RWPE1 (cell line): ENCODE results near the gene ITIH6.
A peak's percentile ranks its signal among the peaks of the same experiment; 100 is the strongest.

Experiments
- CTCF ChIA-PET: fragments of 350-600 bp; sonication (Branson Sonifier 250); formaldehyde crosslinking; extraction: SDS; loops from one replicate; lab custom pipeline; 2021; lab: Yijun Ruan, JAX
- POLR2A ChIA-PET: fragments of 400-600 bp; formaldehyde crosslinking; extraction: SDS; loops from one replicate; lab custom pipeline; 2020; ENCODE audit warnings: antibody characterized with exemption; ENCODE audit not compliant: low non-redundant PET; lab: Yijun Ruan, JAX
- DNase-seq: peaks from one replicate; pipeline ENCODE4 v3.0.0; 2012; ENCODE audit warnings: low spot score
- H3K27ac ChIP-seq: fragments of 450-650 bp; 2 replicates; pipeline ENCODE4 v1.5.1; 2017
- TF ChIP-seq, protein P1 (sequence below): fragments of 450-650 bp; conservative IDR thresholded peaks from 2 replicates; pipeline ENCODE4 v1.5.1; 2017; ENCODE audit warnings: low read depth, mild to moderate bottlenecking

The ITIH6 gene

GRCh38 chrX:54818221-54818620 is 20.2 kb upstream of the ITIH6 start:
- DNase-seq = no peak
- TF ChIP-seq, protein P1, sequence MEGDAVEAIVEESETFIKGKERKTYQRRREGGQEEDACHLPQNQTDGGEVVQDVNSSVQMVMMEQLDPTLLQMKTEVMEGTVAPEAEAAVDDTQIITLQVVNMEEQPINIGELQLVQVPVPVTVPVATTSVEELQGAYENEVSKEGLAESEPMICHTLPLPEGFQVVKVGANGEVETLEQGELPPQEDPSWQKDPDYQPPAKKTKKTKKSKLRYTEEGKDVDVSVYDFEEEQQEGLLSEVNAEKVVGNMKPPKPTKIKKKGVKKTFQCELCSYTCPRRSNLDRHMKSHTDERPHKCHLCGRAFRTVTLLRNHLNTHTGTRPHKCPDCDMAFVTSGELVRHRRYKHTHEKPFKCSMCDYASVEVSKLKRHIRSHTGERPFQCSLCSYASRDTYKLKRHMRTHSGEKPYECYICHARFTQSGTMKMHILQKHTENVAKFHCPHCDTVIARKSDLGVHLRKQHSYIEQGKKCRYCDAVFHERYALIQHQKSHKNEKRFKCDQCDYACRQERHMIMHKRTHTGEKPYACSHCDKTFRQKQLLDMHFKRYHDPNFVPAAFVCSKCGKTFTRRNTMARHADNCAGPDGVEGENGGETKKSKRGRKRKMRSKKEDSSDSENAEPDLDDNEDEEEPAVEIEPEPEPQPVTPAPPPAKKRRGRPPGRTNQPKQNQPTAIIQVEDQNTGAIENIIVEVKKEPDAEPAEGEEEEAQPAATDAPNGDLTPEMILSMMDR = no peak
- CTCF ChIA-PET = interaction anchor here (0.6 kb wide), 1 partner anchor 685 kb away, joined by 3 read pairs; no protein-coding TSS in a partner anchor
- H3K27ac ChIP-seq = no peak overlapping the region
- POLR2A ChIA-PET = no interaction called here

DNA sequence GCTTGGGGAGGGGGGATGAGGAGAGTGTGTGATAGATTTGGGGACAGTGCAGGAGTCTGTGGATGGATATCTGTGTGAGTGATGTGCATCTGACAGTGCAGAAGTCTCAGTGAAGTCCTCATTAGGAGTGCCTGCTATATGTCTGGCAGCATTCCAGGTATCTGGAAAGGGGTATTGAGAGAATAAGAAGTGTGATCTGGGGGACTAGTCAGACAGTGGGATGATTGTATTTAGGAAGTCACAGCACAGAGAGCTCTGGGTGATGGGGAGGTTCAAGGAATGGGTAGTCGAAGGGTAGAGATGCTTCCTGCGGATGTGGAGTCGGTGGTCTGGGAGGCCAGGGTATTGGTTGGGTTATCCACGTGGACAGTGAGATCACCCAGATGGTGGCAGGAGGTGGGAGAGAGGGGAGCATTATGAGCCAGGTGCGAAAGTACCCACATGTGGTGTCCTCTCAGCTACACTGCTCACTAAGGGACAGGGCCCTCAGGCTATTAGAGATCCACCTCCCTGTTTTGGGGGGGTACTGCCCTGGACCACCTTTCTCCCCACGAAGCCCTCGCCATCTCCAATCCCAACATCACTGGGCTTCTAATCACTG is 19.3 kb upstream of the ITIH6 start:
- no peak for DNase-seq
- TF ChIP-seq, protein P1 = no peak
- ChIA-PET POLR2A (no interaction called here), CTCF (no interaction called here)
- no peak overlapping the region for H3K27ac ChIP-seq

DNA sequence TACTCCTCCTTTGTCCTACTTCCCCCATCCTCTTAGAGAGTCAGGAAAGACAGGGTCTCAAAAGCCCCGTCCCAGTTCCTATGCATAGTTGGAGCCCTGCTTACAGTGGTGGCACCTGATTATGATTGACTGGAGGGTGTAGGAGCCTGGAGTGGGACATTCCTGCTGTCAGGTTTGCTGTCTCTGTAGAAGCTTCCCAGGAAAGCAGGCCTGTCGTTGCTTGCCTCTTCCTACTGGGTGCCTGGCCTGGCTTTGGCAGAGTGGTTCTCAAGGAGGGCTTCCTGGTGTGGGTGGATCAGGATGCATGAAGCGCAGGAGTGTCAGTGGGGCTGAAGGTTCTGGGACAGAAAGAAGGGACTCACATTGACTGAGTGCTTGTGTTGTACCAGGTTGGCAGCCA is 14.3 kb upstream of the ITIH6 start:
- POLR2A ChIA-PET = no interaction called here
- H3K27ac ChIP-seq = no peak overlapping the region
- DNase-seq = no peak
- TF ChIP-seq, protein P1 = no peak
- CTCF ChIA-PET = no interaction called here

DNA sequence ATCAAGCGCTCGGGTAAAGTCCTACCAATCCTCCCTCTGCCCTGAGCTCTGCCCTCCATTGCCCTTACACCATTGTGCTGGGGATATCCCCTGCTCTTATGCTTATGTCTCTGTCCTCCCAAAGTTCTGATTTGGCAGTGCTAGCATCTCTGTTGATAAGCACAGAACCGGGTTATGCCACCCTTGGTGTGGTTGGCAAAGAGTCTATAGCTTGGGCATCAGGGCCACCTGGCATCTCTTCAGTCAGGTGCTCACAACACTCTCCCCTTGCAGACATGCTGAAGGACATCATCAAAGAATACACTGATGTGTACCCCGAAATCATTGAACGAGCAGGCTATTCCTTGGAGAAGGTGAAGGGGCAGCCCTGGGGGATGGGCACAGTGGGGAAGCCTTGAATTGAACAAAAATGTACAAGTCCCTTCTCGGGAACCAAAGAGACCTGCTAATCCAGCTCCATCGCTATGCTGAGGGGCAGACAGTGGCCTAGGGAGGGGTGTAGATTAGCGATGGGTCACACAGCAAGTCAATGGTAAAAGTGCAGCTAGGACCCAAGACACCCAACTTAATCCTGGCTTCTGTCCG is 13.3 kb upstream of the ITIH6 start:
- TF ChIP-seq, protein P1 = no peak
- no peak for DNase-seq
- POLR2A ChIA-PET = no interaction called here
- CTCF ChIA-PET = no interaction called here
- H3K27ac ChIP-seq = no peak overlapping the region

DNA sequence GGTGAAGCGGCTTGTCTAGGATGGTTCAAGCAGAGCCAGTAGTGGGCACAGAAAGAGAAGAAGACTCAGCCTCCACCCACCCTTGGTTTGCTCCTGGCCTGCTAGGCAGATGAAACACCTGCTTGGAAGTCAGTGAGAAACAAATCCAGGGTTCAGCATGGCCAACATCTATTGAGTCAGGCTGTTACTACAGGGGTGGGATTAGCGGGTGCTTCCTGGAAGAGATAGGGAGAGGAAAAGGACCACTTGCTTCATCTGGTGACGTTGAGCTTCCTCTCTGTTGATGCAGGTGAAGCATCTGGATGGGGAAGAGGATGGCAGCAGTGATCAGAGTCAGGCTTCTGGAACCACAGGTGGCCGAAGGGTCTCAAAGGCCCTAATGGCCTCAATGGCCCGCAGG is 12.5 kb upstream of the ITIH6 start:
- ChIA-PET CTCF (no interaction called here), POLR2A (no interaction called here)
- TF ChIP-seq, protein P1 = no peak
- H3K27ac ChIP-seq = no peak overlapping the region
- DNase-seq = no peak

DNA sequence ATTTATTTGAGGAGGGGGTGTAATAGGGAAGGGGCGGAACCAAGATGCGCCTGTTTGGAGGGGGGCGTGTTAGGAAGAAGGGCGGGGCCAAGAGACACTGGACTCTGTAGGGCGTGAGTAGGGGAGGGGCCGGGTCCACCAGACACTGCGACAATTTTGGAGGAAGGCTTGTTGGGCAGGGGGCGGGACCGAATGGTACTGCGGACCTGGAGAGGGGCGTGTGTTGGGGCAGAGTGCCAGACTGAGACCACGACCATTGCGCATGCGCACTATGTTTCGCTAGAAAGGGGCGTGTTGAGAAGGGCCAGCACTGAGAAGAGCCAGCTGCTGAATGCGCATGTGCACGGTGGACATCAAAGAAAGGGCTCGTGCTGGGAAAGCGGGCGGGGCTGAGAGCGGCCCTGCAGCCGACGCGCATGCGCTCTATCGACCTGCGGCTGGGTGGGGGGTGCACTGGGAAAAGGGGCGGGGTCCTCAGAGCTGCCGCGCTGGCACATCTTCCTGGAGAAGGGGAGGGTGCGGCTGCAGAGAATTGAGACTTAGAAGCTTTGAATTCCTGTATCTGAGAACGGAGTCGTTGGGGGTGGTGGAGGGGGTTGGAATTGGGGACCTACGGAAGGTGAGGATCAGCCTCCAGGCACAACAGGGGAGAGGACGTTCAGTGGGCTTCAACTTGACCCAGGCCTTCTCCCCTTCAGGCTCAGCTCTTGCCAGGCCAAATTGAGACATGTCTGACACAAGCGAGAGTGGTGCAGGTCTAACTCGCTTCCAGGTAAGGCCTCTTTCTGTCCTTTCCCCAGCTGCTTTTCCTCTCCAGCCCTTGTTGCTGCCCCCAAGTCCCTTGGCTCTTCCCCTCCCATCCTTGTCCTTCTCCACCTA is 10.8 kb upstream of the ITIH6 start:
- TF ChIP-seq, protein P1 = no peak
- CTCF ChIA-PET = interaction anchor here (0.6 kb wide), 1 partner anchor 1754 kb away, joined by 5 read pairs; the partner anchor contains the start of gene UBQLN2
- H3K27ac ChIP-seq = peak overlapping the region; percentile 81
- peak; percentile 94 for DNase-seq
- POLR2A ChIA-PET = no interaction called here
